Suprapubic skin (tissue), 4 donors: ENCODE measurements around the gene DIP2C. TPM values are rescaled to one million over a fixed set of nuclear protein-coding genes. Genes with fewer than 3 reads are reported as not detected.

Source experiments
- DNase-seq, 2 donors: peaks; one replicate each; pipeline ENCODE4 v3.0.0-alpha.2; 2019; ENCODE audit warnings: low spot score in 2 of 2
- H3K27ac ChIP-seq: fragments of 200-600 bp; sonication (generic); one replicate; pipeline ENCODE4 v1.5.1; 2019
- H3K27me3 ChIP-seq: fragments of 200-600 bp; sonication (generic); one replicate; pipeline ENCODE4 v1.5.1; 2019
- H3K36me3 ChIP-seq: fragments of 200-600 bp; sonication (generic); one replicate; pipeline ENCODE4 v1.5.1; 2019
- H3K4me1 ChIP-seq: fragments of 200-600 bp; sonication (generic); one replicate; pipeline ENCODE4 v1.5.1; 2019
- H3K4me3 ChIP-seq: fragments of 200-600 bp; sonication (generic); one replicate; pipeline ENCODE4 v1.5.1; 2019; ENCODE audit warnings: mild to moderate bottlenecking
- H3K9me3 ChIP-seq: fragments of 200-600 bp; sonication (generic); one replicate; pipeline ENCODE4 v1.5.1; 2019
- EP300 ChIP-seq: sonication (generic); formaldehyde crosslinking; IDR thresholded peaks from one replicate; pipeline ENCODE4 v1.6.1; 2017; ENCODE audit warnings: antibody characterized with exemption
- POLR2A ChIP-seq, 2 donors: fragments of 450-650 bp; IDR thresholded peaks; one replicate each; pipeline ENCODE4 v1.6.1; 2017; ENCODE audit warnings: antibody characterized with exemption in 2 of 2, mild to moderate bottlenecking in 2 of 2, moderate library complexity in 2 of 2
- POLR2AphosphoS5 ChIP-seq, 3 donors: sonication (generic); formaldehyde crosslinking; IDR thresholded peaks; one replicate each; pipeline ENCODE4 v1.6.1; 2017; ENCODE audit warnings: antibody characterized with exemption in 3 of 3
- WGBS: methylation state at CpG from one replicate; pipeline ENCODE4 v1.1.5; 2018; 5-methylcytosine and 5-hydroxymethylcytosine counted together
- total RNA-seq, 4 donors: library from RNA; depleted of rRNA; stranded (reverse); fragments of >200 nt; gene quantifications; one replicate each; pipeline ENCODE4 v1.1.0, GENCODE V29; 2016
- TF ChIP-seq, protein P1 (sequence below), 2 donors: fragments of 200-600 bp in 1 of 2; fragments of 450-650 bp in 1 of 2; sonication (generic) in 1 of 2; IDR thresholded peaks; one replicate each; pipeline ENCODE4 v1.5.1; 2016 to 2019; ENCODE audit warnings: antibody characterized with exemption in 2 of 2, mild to moderate bottlenecking in 1 of 2, moderate library complexity in 1 of 2

DIP2C gene
- total RNA-seq, 4 donors from 2014 or later = 6.7 to 23.3 (median 14.7) TPM

DNA sequence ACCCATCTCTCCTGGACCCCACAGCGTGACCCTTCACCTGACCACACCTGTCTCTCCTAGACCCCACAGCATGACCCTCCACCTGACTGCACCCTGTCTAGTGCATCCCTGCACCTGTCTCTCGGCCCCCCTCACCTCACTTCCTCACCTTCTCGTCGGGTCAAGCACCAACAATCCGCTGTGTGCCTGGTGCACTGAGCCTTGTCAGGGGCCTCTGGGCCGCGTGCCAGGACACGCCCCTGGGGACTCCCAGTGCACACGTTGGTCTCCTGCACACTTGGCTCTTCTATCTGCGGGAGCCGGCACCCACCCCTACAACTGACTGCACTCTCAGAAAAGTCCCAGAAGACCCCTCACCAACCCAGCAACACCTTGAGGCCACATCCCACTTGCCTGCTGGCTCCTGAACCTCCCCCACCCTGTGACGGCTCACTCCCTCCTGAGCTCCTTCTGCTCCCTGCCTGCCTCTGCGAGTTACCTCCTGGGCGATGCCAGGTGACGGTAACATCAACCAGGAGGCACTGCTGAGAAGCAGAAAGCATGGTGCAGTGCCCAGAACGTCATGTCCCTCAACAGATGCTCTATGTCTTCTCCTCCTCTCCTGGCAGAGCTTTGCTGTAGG, 147.6 kb downstream of the DIP2C start:
- no peak overlapping the region for H3K27ac ChIP-seq
- peaks cover 6% of the 10 kb centered on the region for H3K4me1 ChIP-seq
- DNase-seq = no peak
- 73% methylated on average over 15 of the region's 16 CpGs for WGBS
- TF ChIP-seq, protein P1, sequence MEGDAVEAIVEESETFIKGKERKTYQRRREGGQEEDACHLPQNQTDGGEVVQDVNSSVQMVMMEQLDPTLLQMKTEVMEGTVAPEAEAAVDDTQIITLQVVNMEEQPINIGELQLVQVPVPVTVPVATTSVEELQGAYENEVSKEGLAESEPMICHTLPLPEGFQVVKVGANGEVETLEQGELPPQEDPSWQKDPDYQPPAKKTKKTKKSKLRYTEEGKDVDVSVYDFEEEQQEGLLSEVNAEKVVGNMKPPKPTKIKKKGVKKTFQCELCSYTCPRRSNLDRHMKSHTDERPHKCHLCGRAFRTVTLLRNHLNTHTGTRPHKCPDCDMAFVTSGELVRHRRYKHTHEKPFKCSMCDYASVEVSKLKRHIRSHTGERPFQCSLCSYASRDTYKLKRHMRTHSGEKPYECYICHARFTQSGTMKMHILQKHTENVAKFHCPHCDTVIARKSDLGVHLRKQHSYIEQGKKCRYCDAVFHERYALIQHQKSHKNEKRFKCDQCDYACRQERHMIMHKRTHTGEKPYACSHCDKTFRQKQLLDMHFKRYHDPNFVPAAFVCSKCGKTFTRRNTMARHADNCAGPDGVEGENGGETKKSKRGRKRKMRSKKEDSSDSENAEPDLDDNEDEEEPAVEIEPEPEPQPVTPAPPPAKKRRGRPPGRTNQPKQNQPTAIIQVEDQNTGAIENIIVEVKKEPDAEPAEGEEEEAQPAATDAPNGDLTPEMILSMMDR (IDR thresholded peaks at IDR 0.05) = no peak
- no peak for TF ChIP-seq POLR2A (IDR thresholded peaks at IDR 0.05)
- no peak for TF ChIP-seq EP300
- TF ChIP-seq POLR2AphosphoS5 (IDR thresholded peaks at IDR 0.05) = no peak
- no peaks in the 10 kb centered on the region for H3K27me3 ChIP-seq
- H3K4me3 ChIP-seq = no peak overlapping the region
- H3K36me3 ChIP-seq = no peaks in the 10 kb centered on the region
- H3K9me3 ChIP-seq = no peaks in the 10 kb centered on the region

DNA sequence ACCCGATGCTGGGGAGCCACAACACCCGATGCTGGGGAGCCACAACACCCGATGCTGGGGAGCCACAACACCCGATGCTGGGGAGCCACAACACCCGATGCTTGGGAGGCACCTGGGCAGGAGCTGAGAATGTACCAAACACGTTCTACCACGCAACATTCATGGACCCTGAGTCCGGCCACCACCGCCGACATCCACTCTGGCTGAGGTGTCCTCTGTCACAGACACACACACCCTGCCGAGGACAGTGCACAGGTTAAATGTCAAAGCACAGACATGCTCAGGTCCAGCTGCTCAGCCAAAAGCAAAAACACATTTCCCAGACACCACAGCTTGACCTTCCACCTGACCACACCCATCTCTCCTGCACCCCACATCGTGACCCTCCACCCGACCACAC, 148.4 kb downstream of the DIP2C start:
- 85% methylated on average over 10 of the region's 13 CpGs for WGBS
- no peak for TF ChIP-seq POLR2A (IDR thresholded peaks at IDR 0.05)
- Histone ChIP-seq H3K9me3 (no peaks in the 10 kb centered on the region), H3K36me3 (no peaks in the 10 kb centered on the region), H3K4me3 (no peak overlapping the region), H3K4me1 (no peaks in the 10 kb centered on the region), H3K27me3 (no peaks in the 10 kb centered on the region), H3K27ac (no peak overlapping the region)
- DNase-seq = no peak

DNA sequence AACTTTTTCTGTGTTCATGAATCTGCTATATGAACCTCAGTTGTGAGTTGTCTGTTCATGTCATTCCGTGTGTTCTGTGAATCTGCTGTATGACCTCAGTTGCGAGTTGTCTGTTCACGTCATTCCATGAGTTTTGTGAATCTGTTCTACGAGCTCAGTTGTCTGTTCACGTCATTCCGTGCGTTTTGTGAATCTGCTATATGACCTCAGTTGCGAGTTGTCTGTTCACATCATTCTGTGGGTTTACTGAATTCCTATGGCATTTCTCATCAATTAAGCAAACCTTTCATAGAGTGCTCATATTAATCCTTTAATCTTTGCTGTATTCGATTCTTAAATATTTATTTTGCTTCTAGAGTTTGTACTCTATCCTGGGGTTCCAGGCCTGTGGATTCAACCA, 150.6 kb downstream of the DIP2C start:
- Histone ChIP-seq H3K9me3 (no peaks in the 10 kb centered on the region), H3K4me3 (no peak overlapping the region), H3K36me3 (no peaks in the 10 kb centered on the region), H3K27me3 (no peaks in the 10 kb centered on the region), H3K27ac (no peak overlapping the region), H3K4me1 (no peaks in the 10 kb centered on the region)
- TF ChIP-seq POLR2A (IDR thresholded peaks at IDR 0.05) (no peak), POLR2AphosphoS5 (IDR thresholded peaks at IDR 0.05) (no peak), EP300 (no peak)
- TF ChIP-seq, protein P1 (IDR thresholded peaks at IDR 0.05) = no peak
- WGBS = 89% methylated on average over 9 of the region's 9 CpGs
- DNase-seq = no peak

DNA sequence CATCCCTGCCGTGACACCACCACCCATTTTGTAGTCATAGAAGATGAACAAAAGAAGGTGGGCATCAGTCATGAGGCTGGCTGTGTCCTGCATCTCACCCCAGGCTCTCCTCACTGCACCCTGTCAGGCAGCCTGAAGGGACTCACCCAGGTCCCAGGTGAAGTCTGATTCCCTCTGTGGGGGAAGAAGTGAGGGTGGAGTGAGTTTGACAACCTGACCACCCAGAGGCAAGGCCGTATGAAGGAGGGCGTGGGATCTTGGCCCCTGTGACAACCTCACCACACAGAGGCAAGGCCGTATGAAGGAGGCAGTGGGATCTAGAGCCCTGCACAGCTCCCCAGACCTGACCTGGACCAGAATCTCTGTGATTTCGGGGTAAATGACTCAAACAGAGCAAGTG, 152.5 kb downstream of the DIP2C start:
- no peaks in the 10 kb centered on the region for H3K27me3 ChIP-seq
- H3K9me3 ChIP-seq = no peaks in the 10 kb centered on the region
- DNase-seq = peak in 1 of 2 donors; percentile 45
- TF ChIP-seq, protein P1 (IDR thresholded peaks at IDR 0.05) = no peak
- no peak for TF ChIP-seq POLR2AphosphoS5 (IDR thresholded peaks at IDR 0.05)
- TF ChIP-seq POLR2A (IDR thresholded peaks at IDR 0.05) = no peak
- TF ChIP-seq EP300 = no peak
- no peak overlapping the region for H3K27ac ChIP-seq
- no peaks in the 10 kb centered on the region for H3K4me1 ChIP-seq
- no peaks in the 10 kb centered on the region for H3K36me3 ChIP-seq
- H3K4me3 ChIP-seq = no peak overlapping the region
- 77% methylated on average over 5 of the region's 5 CpGs for WGBS

DNA sequence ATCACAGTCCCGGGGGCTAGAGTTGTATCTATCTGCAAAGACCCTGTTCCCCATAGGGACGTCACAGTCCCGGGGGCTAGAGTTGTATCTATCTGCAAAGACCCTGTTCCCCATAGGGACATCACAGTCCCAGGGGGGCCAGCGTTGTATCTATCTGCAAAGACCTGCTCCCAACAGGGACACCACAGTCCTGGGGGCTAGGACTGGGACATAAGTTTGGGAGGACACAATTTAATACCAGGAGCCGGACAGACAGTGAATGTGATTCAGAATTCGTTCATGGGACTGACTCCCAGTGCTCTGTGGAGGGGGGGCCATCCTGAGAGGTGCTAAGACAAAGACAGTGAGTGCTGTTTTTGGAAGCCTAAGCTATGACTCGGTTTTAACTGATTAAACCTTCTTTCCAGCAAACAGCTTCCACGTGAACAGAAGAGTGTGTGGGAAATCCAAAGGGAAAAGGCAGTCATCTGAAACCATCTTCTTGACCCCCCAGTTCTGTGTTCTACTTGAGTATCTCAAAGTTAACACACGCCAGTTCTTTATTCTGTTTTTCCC, 153.0 kb downstream of the DIP2C start:
- Histone ChIP-seq H3K4me3 (no peak overlapping the region), H3K27me3 (no peaks in the 10 kb centered on the region), H3K9me3 (no peaks in the 10 kb centered on the region), H3K4me1 (no peaks in the 10 kb centered on the region), H3K36me3 (no peaks in the 10 kb centered on the region), H3K27ac (no peak overlapping the region)
- TF ChIP-seq POLR2A (IDR thresholded peaks at IDR 0.05) (no peak), POLR2AphosphoS5 (IDR thresholded peaks at IDR 0.05) (no peak), EP300 (no peak)
- TF ChIP-seq, protein P1 (IDR thresholded peaks at IDR 0.05) = no peak
- peak in 1 of 2 donors; percentile 59 for DNase-seq
- 85% methylated on average over 9 of the region's 9 CpGs for WGBS
